Lower lobe of right lung (tissue), 2 donors: ENCODE measurements around the gene KCNV2. TPM values are rescaled to one million over a fixed set of nuclear protein-coding genes. Genes with fewer than 3 reads are reported as not detected.
"Not testable (repeated sequence)": the region's sequence is repeated elsewhere in the genome, so short reads cannot be mapped to it uniquely, and the experiment has no call there.

Experiments used
- ATAC-seq, 2 donors: fragments of 200-7000 bp; cut with Tn5 transposase; one replicate each; pipeline ENCODE4 v1.9.1; 2020 to 2022; ENCODE audit warnings: mild to moderate bottlenecking in 2 of 2, moderate library complexity in 2 of 2
- DNase-seq: peaks from one replicate; pipeline ENCODE4 v3.0.0-alpha.2; 2020
- H3K27ac ChIP-seq: fragments of 200-600 bp; one replicate; pipeline ENCODE4 v1.8.0; 2022
- H3K27me3 ChIP-seq: fragments of 200-600 bp; one replicate; pipeline ENCODE4 v1.8.0; 2022; ENCODE audit warnings: low read depth
- H3K36me3 ChIP-seq: fragments of 200-600 bp; one replicate; pipeline ENCODE4 v1.8.0; 2022; ENCODE audit warnings: mild to moderate bottlenecking
- H3K4me1 ChIP-seq: fragments of 200-600 bp; one replicate; pipeline ENCODE4 v1.8.0; 2022
- H3K4me3 ChIP-seq: fragments of 200-600 bp; one replicate; pipeline ENCODE4 v1.8.0; 2022; ENCODE audit warnings: mild to moderate bottlenecking
- H3K9me3 ChIP-seq: fragments of 200-600 bp; one replicate; pipeline ENCODE4 v1.8.0; 2022
- intact Hi-C: fragments of 100-400 bp; cut with DNase I; formaldehyde crosslinking; loops from one replicate; pipeline ENCODE4 v1.11.0; 2022
- total RNA-seq: library from RNA; stranded (reverse); fragmentation: NEBNext Ultra II Directional; extraction: Animal tissue kit (Norgen Biotek cat#: 25700); gene quantifications from one replicate; pipeline ENCODE4 v1.2.1, GENCODE V29; 2021
- TF ChIP-seq, protein P1 (sequence below): fragments of 200-600 bp; IDR thresholded peaks from one replicate; pipeline ENCODE4 v1.8.0; 2022; ENCODE audit warnings: antibody characterized with exemption, mild to moderate bottlenecking
- donor health status: DM: no; HTN: yes; CAD: no; lungs with severe emphysema.

KCNV2 gene
- total RNA-seq, 1 donor from 2014 or later, result not detected

DNA sequence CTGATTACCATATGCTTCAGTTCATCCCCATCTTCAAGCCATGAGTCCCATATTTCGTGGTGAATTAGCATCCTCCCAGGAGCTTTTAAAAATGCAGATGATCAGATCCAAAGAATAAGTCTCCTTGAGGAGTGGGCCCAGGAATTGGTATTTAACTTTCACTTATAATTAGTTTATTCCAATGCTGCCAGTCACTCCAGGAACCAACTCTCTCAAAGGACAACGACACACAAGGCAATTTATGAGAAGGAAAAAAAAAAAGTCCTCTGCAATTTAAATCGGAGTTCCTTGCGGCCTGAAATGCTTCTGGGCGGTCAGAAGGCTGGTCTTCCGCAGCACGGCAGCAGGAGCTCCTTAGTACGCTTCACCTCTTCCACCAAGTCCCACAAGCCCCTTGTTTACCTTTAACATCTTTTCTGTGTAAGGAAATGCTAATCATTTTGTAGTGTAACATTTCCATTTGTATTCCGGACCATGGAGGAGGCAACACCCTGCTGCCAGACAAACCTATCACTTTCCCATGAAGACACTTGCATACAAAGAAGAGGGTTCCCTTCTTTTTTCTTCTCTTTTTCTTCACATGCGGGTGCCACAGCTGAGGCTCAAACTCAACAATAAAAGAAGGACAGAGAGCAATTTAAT is 16.3 kb upstream of the KCNV2 start:
- ATAC-seq, result no peak
- no peaks in the 10 kb centered on the region for H3K9me3 ChIP-seq
- H3K4me1 ChIP-seq, result no peaks in the 10 kb centered on the region
- no peak overlapping the region for H3K4me3 ChIP-seq
- intact Hi-C loops, result no loop called here
- H3K27ac ChIP-seq, result no peak overlapping the region
- no peak for DNase-seq
- no peaks in the 10 kb centered on the region for H3K27me3 ChIP-seq
- TF ChIP-seq, protein P1, sequence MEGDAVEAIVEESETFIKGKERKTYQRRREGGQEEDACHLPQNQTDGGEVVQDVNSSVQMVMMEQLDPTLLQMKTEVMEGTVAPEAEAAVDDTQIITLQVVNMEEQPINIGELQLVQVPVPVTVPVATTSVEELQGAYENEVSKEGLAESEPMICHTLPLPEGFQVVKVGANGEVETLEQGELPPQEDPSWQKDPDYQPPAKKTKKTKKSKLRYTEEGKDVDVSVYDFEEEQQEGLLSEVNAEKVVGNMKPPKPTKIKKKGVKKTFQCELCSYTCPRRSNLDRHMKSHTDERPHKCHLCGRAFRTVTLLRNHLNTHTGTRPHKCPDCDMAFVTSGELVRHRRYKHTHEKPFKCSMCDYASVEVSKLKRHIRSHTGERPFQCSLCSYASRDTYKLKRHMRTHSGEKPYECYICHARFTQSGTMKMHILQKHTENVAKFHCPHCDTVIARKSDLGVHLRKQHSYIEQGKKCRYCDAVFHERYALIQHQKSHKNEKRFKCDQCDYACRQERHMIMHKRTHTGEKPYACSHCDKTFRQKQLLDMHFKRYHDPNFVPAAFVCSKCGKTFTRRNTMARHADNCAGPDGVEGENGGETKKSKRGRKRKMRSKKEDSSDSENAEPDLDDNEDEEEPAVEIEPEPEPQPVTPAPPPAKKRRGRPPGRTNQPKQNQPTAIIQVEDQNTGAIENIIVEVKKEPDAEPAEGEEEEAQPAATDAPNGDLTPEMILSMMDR, result no peak
- no peaks in the 10 kb centered on the region for H3K36me3 ChIP-seq

DNA sequence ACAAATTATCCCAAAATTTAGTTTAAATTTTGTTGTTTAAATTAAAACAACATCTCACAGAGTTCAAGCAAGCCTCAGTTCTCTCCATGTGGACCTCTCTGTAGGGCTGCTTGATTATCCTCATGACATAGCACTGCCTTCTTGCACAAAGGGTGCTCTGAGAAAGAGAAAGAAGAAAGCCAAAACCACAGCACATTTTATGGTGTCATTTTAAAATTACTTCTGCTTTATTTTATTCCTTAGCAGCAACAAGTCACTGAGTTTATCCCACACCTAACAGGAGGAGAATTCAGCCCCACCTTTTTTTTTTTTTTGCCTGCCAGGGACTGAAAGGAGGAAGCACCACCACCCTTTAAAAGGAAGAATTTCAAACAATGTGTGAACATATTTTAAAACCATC is 12.8 kb upstream of the KCNV2 start:
- Histone ChIP-seq H3K4me3 (no peak overlapping the region), H3K36me3 (no peaks in the 10 kb centered on the region), H3K9me3 (no peaks in the 10 kb centered on the region), H3K27ac (no peak overlapping the region), H3K27me3 (no peaks in the 10 kb centered on the region), H3K4me1 (no peaks in the 10 kb centered on the region)
- ATAC-seq, result no peak
- TF ChIP-seq, protein P1, result no peak
- intact Hi-C loops, result no loop called here
- DNase-seq, result no peak

DNA sequence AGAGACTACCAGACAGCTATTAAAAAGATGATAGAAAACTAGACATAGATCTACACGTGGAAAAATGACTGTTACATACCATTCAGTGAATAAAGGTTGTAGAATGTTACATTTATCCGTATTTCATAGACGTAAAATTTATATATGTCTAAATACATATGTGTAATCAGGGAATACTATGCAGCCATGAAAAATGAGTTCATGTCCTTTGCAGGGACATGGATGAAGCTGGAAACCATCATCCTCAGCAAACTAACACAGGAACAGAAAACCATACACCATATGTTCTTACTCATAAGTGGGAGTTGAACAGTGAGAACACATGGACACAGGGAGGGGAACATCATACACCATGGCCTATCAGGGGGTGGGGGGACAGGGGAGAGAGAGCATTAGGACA is 10.1 kb upstream of the KCNV2 start:
- H3K27me3 ChIP-seq, H3K27ac ChIP-seq, intact Hi-C loops, DNase-seq, H3K4me3 ChIP-seq, H3K9me3 ChIP-seq, ATAC-seq, H3K36me3 ChIP-seq, H3K4me1 ChIP-seq: not testable (repeated sequence)

DNA sequence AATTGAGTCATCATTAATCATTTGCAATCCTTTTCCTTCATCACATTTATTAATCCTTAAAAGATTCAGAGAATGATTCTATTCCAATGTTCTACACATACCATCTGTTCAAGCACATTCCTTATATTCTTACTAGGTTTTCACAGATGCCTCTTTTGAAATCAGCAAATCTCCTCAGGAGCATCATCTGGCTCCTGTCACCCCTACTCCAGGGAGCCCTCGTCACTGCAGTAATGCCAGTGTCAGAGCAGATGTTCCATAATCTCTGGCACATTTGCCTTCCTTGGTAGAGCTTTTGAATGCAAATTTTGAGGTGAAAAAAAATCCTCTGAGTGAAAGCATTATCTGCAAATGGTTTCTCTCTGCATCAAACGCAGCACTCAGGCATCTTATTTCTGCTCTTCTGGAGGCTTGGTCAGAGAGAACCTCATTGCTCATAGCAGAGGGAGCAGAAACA is 7.6 kb upstream of the KCNV2 start:
- no peaks in the 10 kb centered on the region for H3K4me1 ChIP-seq
- ATAC-seq, result no peak
- intact Hi-C loops, result no loop called here
- TF ChIP-seq, protein P1, result no peak
- no peak for DNase-seq
- no peaks in the 10 kb centered on the region for H3K36me3 ChIP-seq
- H3K4me3 ChIP-seq, result no peak overlapping the region
- no peak overlapping the region for H3K27ac ChIP-seq
- no peaks in the 10 kb centered on the region for H3K9me3 ChIP-seq
- no peaks in the 10 kb centered on the region for H3K27me3 ChIP-seq

DNA sequence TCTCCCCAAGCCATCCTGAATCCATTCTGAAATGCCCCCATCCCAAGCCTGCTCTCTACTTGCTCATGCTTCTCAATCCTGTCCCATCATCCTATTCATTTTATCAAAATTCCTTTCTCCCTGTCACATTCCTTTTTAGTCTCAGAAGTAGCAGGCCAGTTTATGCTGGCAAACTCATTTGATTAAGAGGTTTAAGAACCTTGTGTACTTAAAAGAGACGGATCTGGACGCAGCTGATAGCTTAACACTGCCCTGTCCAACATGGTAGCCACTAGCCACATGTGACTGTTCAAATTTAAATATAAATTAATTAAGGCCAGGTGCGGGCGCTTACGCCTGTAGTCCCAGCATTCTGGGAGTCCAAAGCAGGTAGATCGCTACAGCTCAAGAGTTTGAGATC is 5.6 kb upstream of the KCNV2 start:
- no peak overlapping the region for H3K4me3 ChIP-seq
- H3K27me3 ChIP-seq, result no peaks in the 10 kb centered on the region
- TF ChIP-seq, protein P1, result no peak
- H3K9me3 ChIP-seq, result no peaks in the 10 kb centered on the region
- DNase-seq, result no peak
- ATAC-seq, result no peak
- no peaks in the 10 kb centered on the region for H3K4me1 ChIP-seq
- H3K27ac ChIP-seq, result no peak overlapping the region
- no peaks in the 10 kb centered on the region for H3K36me3 ChIP-seq
- intact Hi-C loops, result no loop called here

DNA sequence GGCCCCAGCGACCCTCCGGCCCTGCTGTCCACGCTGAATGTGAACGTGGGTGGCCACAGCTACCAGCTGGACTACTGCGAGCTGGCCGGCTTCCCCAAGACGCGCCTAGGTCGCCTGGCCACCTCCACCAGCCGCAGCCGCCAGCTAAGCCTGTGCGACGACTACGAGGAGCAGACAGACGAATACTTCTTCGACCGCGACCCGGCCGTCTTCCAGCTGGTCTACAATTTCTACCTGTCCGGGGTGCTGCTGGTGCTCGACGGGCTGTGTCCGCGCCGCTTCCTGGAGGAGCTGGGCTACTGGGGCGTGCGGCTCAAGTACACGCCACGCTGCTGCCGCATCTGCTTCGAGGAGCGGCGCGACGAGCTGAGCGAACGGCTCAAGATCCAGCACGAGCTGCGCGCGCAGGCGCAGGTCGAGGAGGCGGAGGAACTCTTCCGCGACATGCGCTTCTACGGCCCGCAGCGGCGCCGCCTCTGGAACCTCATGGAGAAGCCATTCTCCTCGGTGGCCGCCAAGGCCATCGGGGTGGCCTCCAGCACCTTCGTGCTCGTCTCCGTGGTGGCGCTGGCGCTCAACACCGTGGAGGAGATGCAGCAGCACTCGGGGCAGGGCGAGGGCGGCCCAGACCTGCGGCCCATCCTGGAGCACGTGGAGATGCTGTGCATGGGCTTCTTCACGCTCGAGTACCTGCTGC is 839 bp downstream of the KCNV2 start:
- no peak overlapping the region for H3K27ac ChIP-seq
- ATAC-seq, result peak; percentile 18 to 48
- H3K27me3 ChIP-seq, result no peaks in the 10 kb centered on the region
- no peak overlapping the region for H3K4me3 ChIP-seq
- no peaks in the 10 kb centered on the region for H3K4me1 ChIP-seq
- intact Hi-C loops, result no loop called here
- no peaks in the 10 kb centered on the region for H3K36me3 ChIP-seq
- no peaks in the 10 kb centered on the region for H3K9me3 ChIP-seq
- TF ChIP-seq, protein P1, result no peak
- no peak for DNase-seq
